GM21390 (cell line): ENCODE data around the gene VASP.
A peak's percentile ranks its signal among the peaks of the same experiment; 100 is the strongest.

ENCODE experiments used
- ATAC-seq: cut with Tn5 transposase; IDR thresholded peaks from one replicate; pipeline ENCODE4 v1.9.1; 2021; ENCODE audit not compliant: unreplicated experiment

The VASP gene

GRCh38 chr19:45473682-45474605 lies 33.3 kb upstream of the VASP start:
- no peak for ATAC-seq

GRCh38 chr19:45474606-45475521 lies 32.4 kb upstream of the VASP start:
- no peak for ATAC-seq

DNA sequence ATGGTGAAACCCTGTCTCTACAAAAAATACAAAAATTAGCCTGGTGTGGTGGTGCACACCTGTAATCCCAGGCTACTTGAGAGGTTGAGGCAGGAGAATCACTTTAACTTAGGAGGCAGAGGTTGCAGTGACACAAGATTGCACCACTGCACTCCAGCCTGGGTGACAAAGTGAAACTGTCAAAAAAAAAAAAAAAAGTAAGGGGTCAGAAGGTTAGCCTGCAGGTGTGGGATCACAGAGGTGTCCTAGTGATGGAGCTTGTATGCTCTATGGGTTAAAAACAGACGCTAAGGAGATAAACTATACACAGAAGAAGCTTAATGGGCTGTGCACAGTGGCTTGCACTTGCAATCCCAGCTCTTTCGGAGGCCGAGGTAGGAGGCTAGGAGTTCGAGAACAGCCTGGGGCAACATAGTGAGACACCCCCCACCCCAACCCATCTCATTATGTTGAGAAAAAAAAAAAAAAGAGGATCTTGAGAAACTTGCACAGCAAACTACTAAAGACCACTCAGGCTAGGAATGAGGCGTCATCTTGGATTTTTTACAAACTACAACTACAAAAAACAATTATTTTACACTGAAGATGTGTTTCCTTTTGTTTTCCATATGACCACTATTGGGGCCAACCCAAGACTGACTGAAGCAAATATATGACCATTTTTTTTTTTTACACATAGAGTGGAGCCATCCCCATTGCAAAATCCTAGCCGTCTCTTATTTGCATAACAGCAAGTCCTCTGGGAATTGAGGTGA lies 31.6 kb upstream of the VASP start:
- ATAC-seq, result no peak

GRCh38 chr19:45476304-45476703 lies 31.0 kb upstream of the VASP start:
- ATAC-seq, result no peak

DNA sequence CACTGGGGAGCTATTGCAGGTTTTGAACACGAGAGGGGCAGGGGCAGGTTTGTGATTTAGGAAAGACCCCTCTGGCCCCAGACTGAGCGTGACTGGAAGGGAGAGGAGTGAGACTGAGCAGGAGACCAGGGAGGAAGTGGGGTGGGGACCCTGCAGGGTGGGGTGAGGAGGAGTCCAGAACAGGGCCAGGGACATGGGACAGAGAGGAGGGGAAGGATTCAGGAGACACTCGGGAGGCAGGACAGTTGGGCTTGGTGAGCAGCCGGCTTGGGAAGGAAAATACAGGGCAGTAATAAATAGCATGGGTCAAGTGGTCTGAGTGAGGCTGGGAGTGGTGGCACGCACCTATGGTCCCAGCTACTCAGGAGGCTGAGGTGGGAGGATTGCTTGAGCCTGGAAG lies 30.1 kb upstream of the VASP start:
- no peak for ATAC-seq

DNA sequence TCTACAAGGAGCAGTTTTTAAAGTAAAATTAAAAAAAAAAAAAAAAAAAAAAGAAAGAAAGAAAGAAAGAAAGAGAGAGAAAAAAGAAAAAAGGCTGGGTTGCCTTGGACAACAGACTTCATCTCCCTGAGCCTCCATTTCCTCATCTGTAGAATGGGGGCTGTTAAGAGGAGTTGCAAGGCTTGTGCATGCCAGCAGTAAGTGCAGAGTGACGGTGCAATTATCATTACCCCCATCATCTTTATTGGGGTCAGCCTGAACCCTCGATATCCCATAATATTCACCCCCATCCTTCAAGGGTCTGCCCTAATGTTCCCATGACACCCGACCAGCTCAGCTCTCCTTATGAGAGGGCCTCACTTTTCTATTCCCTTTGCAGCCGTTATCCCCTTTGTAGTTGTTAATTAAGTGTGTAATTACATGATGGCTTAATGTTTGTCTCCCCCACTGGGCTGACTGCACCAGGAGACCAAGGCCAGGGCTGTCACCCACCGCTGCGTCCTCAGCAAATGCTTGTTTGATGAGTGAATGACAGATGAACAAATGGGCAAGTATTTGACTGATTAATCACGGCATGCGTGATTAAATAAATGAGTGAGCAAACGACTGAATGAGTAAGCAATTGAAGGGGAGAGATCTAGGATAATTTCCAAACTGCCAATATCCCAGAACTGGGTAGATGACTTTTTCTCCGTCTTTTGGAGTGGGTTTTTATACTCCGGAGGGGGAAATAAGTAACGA lies 29.4 kb upstream of the VASP start:
- ATAC-seq, result no peak

GRCh38 chr19:45478454-45479238 lies 28.6 kb upstream of the VASP start:
- ATAC-seq, result peak; percentile 79

GRCh38 chr19:45483033-45483432 lies 24.2 kb upstream of the VASP start:
- no peak for ATAC-seq

DNA sequence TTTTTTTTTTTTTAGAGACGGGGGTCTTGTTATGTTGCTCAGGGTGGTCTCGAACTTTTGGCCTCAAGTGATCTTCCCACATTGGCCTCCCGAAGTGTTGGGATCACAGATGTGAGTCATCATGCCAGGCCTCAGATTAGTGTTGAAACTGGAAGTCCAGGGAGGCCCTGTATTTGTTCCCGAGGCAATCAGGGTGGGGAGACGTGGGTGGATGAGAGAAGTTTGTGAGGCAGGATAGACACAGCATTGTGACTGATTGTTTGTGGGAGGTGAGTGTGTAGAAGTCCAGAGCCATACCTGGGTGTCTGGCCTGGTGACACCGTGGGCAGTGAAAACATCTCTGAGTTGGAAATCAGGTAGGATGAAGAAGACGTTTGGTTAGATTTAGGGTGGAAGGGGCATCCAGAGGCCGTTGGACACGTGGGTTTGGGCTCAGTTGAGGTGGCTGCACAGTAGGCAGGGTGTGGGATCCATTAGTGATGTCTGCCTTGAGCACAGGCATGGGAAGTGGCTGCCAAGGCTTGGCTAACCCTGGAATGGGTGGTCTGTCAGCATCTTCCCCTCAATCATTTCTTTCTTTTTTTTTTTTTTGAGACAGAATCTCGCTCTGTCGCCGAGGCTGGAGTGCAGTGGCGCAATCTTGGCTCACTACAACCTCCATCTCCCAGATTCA lies 22.9 kb upstream of the VASP start:
- ATAC-seq, result no peak

DNA sequence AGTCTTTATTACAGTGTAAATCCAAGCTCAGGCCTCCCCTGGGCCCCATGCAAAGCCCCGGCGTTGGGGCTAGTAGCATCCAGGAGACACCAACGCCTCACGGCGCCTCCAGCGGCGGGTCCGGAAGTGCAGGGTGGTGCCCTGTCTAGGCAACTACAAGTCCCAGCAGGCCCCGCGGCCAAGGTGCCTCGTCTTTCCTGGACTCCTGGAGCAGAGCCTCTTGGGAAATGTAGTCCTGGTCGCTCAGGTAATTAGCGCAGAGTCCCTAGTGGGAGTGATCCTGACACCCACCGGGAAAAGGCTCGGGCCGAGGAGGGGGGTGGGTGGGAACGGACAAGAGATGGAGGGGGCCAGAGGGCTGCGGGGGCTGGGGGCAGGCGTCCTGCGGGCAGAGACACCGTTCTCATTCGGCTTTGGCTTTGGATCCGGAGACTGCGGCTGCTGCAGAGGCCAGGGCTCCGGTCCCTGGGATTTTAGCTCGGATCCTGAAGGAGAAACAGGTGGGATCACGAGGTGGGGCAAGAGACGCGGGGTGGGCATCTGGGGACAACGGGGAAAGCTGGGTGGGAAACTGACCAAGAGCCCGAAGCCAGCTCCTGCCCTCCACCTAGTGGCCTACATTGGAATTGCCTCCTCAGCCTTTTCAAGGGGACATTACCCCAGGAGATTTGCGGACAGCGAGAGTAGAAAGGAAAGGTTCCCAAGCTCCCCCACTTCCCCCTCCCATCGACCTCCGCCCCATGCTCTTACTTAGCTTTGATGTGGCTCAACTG lies 21.8 kb upstream of the VASP start:
- ATAC-seq, result peak; percentile 96

GRCh38 chr19:45488708-45489107 lies 18.6 kb upstream of the VASP start:
- no peak for ATAC-seq

DNA sequence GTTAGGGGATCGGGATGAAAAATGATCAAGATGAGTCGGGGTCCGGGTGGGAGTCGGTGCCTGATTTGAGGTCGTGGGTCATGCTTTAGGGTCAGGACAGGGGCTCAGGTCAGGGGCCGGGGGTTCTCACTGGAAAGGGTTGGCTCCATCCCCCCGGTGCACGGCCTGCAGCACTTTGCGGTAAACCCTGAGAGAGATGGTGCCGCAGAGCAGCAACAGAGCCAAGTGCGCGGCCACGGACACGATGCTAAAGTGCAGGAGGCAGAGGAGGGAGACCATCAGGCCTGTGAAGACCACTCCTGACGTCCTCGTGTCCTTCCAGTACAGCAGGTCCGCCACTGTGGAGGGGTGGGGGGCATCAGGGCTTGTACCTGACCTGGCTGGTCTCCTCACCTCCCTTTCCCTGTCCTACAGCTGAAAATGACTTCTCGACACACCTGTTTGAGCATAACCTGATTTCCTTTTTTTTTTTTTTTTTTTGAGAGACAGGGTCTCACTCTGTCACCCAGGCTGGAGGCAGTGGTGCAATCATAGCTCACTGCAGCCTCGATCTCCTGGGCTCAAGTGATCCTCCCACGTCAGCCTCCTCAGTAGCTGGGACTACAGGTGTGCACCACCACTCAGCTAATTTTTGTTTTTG lies 17.9 kb upstream of the VASP start:
- ATAC-seq, result no peak

DNA sequence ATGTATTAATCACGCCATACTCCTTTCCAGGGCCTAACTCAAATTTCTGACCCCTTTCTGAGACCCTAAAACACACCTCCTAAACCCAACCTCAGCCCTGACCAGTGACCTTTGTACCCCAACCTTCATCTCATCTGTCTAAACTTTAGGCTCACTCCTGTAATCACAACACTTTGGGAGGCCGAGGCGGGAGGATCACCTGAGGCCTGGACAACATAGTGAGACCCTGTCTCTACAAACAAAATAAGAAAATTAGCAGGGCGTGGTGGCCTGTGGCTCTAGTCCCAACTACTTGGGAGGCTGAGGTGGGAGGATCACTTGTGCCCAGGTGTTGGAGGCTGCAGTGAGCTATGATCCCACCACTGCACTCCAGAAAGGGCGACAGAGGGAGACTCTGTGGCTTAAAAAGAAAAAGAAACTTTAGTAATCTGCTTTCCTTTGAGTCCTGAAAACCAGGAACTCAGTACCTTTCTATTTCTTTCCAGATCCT lies 15.1 kb upstream of the VASP start:
- no peak for ATAC-seq

DNA sequence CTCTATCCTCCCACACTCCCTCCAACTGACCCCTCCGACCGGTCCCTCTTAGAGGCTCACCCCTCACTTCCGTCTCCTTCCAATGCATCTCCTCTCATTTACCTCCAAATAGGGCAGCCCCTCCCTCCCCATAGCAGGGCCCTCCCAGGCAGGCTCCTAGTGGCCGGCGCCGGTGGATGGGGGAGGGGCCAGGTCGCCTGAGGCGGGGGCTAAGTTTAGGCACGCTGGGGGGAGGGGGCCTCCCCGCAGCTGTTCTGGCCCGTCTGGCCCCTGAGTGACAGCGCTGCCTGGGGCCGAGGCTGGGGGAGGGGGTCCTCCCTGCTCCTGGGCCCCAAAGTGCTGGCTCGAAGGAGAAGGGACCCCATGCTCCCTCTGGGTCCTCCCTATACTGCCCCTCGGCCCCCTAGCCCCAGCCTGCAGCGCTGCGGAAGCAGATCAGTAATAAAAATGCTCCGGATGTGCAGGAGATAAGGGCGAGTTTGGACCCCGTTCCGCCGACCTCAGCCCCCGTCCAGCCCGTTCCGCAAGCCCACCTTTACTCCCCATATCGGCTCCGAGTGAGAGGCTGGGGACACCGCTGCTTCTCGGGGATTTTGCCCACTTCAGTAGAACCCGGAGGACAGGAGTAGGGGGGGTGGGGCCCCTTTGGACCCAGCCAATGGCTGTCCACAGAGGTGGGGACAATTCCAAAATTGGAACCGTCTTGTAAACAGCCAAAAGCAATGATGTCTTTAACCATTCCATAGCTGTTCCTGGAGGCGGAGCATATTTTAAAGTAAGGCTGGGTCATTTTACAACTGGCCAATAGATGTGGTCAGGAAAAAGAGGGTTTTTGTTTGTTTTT lies 14.4 kb upstream of the VASP start:
- ATAC-seq, result no peak

DNA sequence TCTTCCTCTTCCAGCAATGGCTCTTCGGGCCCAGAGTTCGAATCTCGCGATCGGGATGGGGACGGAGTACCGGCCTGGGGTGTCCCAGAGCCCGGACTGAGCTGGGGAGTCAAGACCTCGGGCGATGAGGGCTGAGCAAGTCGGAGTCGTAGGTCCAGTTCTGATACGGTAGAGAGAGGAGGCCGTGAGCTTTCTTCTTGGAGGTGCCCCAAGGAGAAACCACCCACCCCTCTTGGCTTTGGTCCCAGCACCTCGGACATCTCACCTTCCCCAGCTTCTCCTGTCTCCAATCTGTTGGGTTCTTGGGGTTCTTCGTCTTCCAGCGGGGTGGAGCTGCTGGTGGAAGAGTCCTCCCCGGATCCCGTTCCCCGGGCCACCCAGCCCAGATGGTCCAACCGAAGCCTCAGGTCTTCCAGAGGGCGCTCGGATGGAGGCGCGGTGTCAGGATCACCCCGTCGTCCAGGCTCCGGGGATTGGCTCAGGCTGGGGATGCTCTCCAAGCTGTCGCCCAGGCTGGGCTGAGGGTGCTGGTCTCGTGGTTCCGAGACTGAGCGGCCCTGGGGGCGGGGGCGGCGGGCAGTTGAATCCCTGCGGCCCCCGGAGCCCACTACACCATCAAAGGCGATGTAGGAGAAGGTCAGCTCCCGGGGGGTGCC lies 12.9 kb upstream of the VASP start:
- no peak for ATAC-seq

DNA sequence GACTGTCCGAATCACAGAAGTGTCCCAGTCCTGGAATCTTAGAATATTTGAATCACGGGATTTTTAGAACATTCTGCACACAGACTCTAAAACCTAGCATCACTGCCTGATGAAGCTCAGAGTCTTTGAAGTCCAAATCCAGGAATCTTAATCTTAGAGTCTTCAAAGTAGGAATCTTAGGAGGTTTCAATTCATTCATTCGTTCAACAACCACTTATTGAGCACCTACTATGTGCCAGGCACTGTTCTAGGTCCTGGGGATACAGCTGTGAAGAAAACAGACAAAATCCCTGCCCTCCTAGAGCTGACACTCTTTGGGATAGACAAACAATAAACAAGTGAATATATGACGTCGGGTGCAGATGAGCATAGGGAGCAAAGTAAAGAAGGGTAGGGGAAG lies 12.1 kb upstream of the VASP start:
- no peak for ATAC-seq
